GM19035 (cell line): ENCODE data around the gene UNC13B.

ENCODE experiments used
- ATAC-seq: cut with Tn5 transposase; IDR thresholded peaks from one replicate; pipeline ENCODE4 v1.9.1; 2021; ENCODE audit not compliant: unreplicated experiment

Gene UNC13B

GRCh38 chr9:35415402-35416097, 253.7 kb downstream of the UNC13B start:
- ATAC-seq: no peak

- ATAC-seq: no peak
These were observed 254.3 kb downstream of the UNC13B start for GRCh38 chr9:35416098-35416427.

GRCh38 chr9:35422346-35422745, 260.5 kb downstream of the UNC13B start:
- no peak for ATAC-seq

- ATAC-seq: no peak
These were observed 260.9 kb downstream of the UNC13B start for GRCh38 chr9:35422753-35423152.

GRCh38 chr9:35423499-35423898, 261.7 kb downstream of the UNC13B start:
- ATAC-seq: no peak

GRCh38 chr9:35424356-35425352, 262.8 kb downstream of the UNC13B start:
- no peak for ATAC-seq

GRCh38 chr9:35426627-35427026, 264.8 kb downstream of the UNC13B start:
- ATAC-seq: no peak

- no peak for ATAC-seq
These were observed 269.7 kb downstream of the UNC13B start for GRCh38 chr9:35431467-35431866.

GRCh38 chr9:35432076-35432475, 270.3 kb downstream of the UNC13B start:
- ATAC-seq: no peak

- no peak for ATAC-seq
These were observed 275.1 kb downstream of the UNC13B start for GRCh38 chr9:35436933-35437332.

GRCh38 chr9:35446012-35446411, 284.2 kb downstream of the UNC13B start:
- no peak for ATAC-seq

- no peak for ATAC-seq
These were observed 286.7 kb downstream of the UNC13B start for GRCh38 chr9:35448496-35448895.

GRCh38 chr9:35452481-35452880, 290.7 kb downstream of the UNC13B start:
- ATAC-seq: no peak

GRCh38 chr9:35453786-35454185, 292.0 kb downstream of the UNC13B start:
- no peak for ATAC-seq
